ENCODE data around the gene KCNB1. TPM values are rescaled to one million over a fixed set of nuclear protein-coding genes. Genes with fewer than 3 reads are reported as not detected.

The KCNB1 gene
- total RNA-seq, 3 donors from 2014 or later: 3.9 to 21.8 (median 5.1) TPM

- intact Hi-C loops (cut with DNase I; ENCODE audit: low total_unique reads): no loop called here
- Histone ChIP-seq H3K36me3 (no peaks in the 10 kb centered on the region), H3K4me1 (no peaks in the 10 kb centered on the region), H3K4me3 (no peak overlapping the region), H3K27me3 (no peaks in the 10 kb centered on the region), H3K27ac (no peak overlapping the region), H3K9me3 (no peaks in the 10 kb centered on the region)
- no peak for DNase-seq (ENCODE audit: low spot score in 2 of 2)
- TF ChIP-seq CTCF (IDR thresholded peaks at IDR 0.05) (no peak), POLR2A (IDR thresholded peaks at IDR 0.05) (no peak), POLR2AphosphoS5 (IDR thresholded peaks at IDR 0.05) (no peak)
Measured at GRCh38 chr20:49417843-49418555, 64.5 kb downstream of the KCNB1 start.

GRCh38 chr20:49415668-49416044, 66.8 kb downstream of the KCNB1 start:
- H3K27me3 ChIP-seq: no peaks in the 10 kb centered on the region
- H3K27ac ChIP-seq: no peak overlapping the region
- H3K36me3 ChIP-seq: no peaks in the 10 kb centered on the region
- intact Hi-C loops (cut with DNase I; ENCODE audit: low total_unique reads): no loop called here
- no peaks in the 10 kb centered on the region for H3K4me1 ChIP-seq
- DNase-seq (ENCODE audit: low spot score in 2 of 2): no peak
- TF ChIP-seq CTCF (IDR thresholded peaks at IDR 0.05): no peak
- TF ChIP-seq POLR2AphosphoS5 (IDR thresholded peaks at IDR 0.05): no peak
- no peak for TF ChIP-seq POLR2A (IDR thresholded peaks at IDR 0.05)
- no peak overlapping the region for H3K4me3 ChIP-seq
- no peaks in the 10 kb centered on the region for H3K9me3 ChIP-seq

- no peak overlapping the region for H3K27ac ChIP-seq
- H3K9me3 ChIP-seq: no peaks in the 10 kb centered on the region
- no peak overlapping the region for H3K4me3 ChIP-seq
- no peaks in the 10 kb centered on the region for H3K27me3 ChIP-seq
- H3K4me1 ChIP-seq: no peaks in the 10 kb centered on the region
- no peak for TF ChIP-seq POLR2A (IDR thresholded peaks at IDR 0.05)
- TF ChIP-seq POLR2AphosphoS5 (IDR thresholded peaks at IDR 0.05): no peak
- no peak for TF ChIP-seq CTCF (IDR thresholded peaks at IDR 0.05)
- H3K36me3 ChIP-seq: no peaks in the 10 kb centered on the region
- no peak for DNase-seq (ENCODE audit: low spot score in 2 of 2)
- intact Hi-C loops (cut with DNase I; ENCODE audit: low total_unique reads): no loop called here
Measured at GRCh38 chr20:49415005-49415667, 67.3 kb downstream of the KCNB1 start.

- intact Hi-C loops (cut with DNase I; ENCODE audit: low total_unique reads): no loop called here
- no peak for DNase-seq (ENCODE audit: low spot score in 2 of 2)
- TF ChIP-seq POLR2A (IDR thresholded peaks at IDR 0.05): no peak
- TF ChIP-seq CTCF (IDR thresholded peaks at IDR 0.05): no peak
- no peak for TF ChIP-seq POLR2AphosphoS5 (IDR thresholded peaks at IDR 0.05)
Measured at GRCh38 chr20:49413677-49414076, 68.8 kb downstream of the KCNB1 start.

GRCh38 chr20:49412953-49413352, 69.5 kb downstream of the KCNB1 start:
- no peak for DNase-seq (ENCODE audit: low spot score in 2 of 2)
- intact Hi-C loops (cut with DNase I; ENCODE audit: low total_unique reads): no loop called here
- Histone ChIP-seq H3K27ac (no peak overlapping the region), H3K4me1 (no peaks in the 10 kb centered on the region), H3K27me3 (no peaks in the 10 kb centered on the region), H3K36me3 (no peaks in the 10 kb centered on the region), H3K4me3 (no peak overlapping the region), H3K9me3 (no peaks in the 10 kb centered on the region)
- TF ChIP-seq POLR2AphosphoS5 (IDR thresholded peaks at IDR 0.05) (no peak), CTCF (IDR thresholded peaks at IDR 0.05) (no peak), POLR2A (IDR thresholded peaks at IDR 0.05) (no peak)

More at GRCh38 chr20:49413677-49414076, 68.8 kb downstream of the KCNB1 start:
- no peaks in the 10 kb centered on the region for H3K27me3 ChIP-seq
- H3K4me1 ChIP-seq: no peaks in the 10 kb centered on the region
- H3K27ac ChIP-seq: no peak overlapping the region
- no peak overlapping the region for H3K4me3 ChIP-seq
- no peaks in the 10 kb centered on the region for H3K9me3 ChIP-seq
- H3K36me3 ChIP-seq: no peaks in the 10 kb centered on the region

Measured in breast epithelium (tissue), 4 donors.